Muscle layer of duodenum (tissue), 2 donors: ENCODE data around the gene ECHDC3.
"Not testable (repeated sequence)": the region's sequence is repeated elsewhere in the genome, so short reads cannot be mapped to it uniquely, and the experiment has no call there.

ENCODE experiments used
- H3K27ac ChIP-seq: one replicate; pipeline ENCODE4 v1.7.0; 2013; ENCODE audit warnings: mild to moderate bottlenecking, low read length
- H3K27me3 ChIP-seq: one replicate; pipeline ENCODE4 v1.7.0; 2013; ENCODE audit warnings: low read depth, mild to moderate bottlenecking, control low read depth, low read length
- H3K36me3 ChIP-seq, 2 donors: one replicate each; pipeline ENCODE4 v1.7.0; 2013; ENCODE audit warnings: low read length in 2 of 2, control low read depth in 1 of 2, mild to moderate bottlenecking in 1 of 2; ENCODE audit not compliant: insufficient read depth in 2 of 2, control insufficient read depth in 1 of 2
- H3K4me1 ChIP-seq, 2 donors: one replicate each; pipeline ENCODE4 v1.7.0; 2013; ENCODE audit warnings: low read length in 2 of 2, mild to moderate bottlenecking in 2 of 2, control low read depth in 1 of 2, moderate library complexity in 1 of 2; ENCODE audit not compliant: insufficient read depth in 2 of 2, control insufficient read depth in 1 of 2
- H3K4me3 ChIP-seq, 2 donors: one replicate each; pipeline ENCODE4 v1.7.0; 2013; ENCODE audit warnings: low read length in 2 of 2, low read depth in 1 of 2, mild to moderate bottlenecking in 1 of 2
- H3K9me3 ChIP-seq, 2 donors: one replicate each; pipeline ENCODE4 v1.7.0; 2013; ENCODE audit warnings: low read length in 2 of 2, control low read depth in 1 of 2, mild to moderate bottlenecking in 1 of 2; ENCODE audit not compliant: control insufficient read depth in 1 of 2
- donor health status: healthy.

Gene ECHDC3

GRCh38 chr10:11719496-11720259, 22.5 kb upstream of the ECHDC3 start:
- no peak overlapping the region for H3K4me3 ChIP-seq
- no peaks in the 10 kb centered on the region for H3K36me3 ChIP-seq
- H3K27ac ChIP-seq: no peak overlapping the region
- H3K27me3 ChIP-seq: no peaks in the 10 kb centered on the region
- H3K4me1 ChIP-seq: no peaks in the 10 kb centered on the region
- peaks cover 0 to 11% of the 10 kb centered on the region in 2 donors for H3K9me3 ChIP-seq

- no peak overlapping the region for H3K27ac ChIP-seq
- H3K27me3 ChIP-seq: no peaks in the 10 kb centered on the region
- H3K4me3 ChIP-seq: no peak overlapping the region
- no peaks in the 10 kb centered on the region for H3K4me1 ChIP-seq
- peaks cover 0 to 11% of the 10 kb centered on the region in 2 donors for H3K9me3 ChIP-seq
- H3K36me3 ChIP-seq: no peaks in the 10 kb centered on the region
Observed at GRCh38 chr10:11720260-11720741, 21.9 kb upstream of the ECHDC3 start.

GRCh38 chr10:11721806-11722205, 20.4 kb upstream of the ECHDC3 start:
- Histone ChIP-seq H3K27ac (no peak overlapping the region), H3K4me3 (no peak overlapping the region), H3K9me3 (peaks cover 0 to 3% of the 10 kb centered on the region in 2 donors), H3K4me1 (no peaks in the 10 kb centered on the region), H3K27me3 (no peaks in the 10 kb centered on the region), H3K36me3 (no peaks in the 10 kb centered on the region)

GRCh38 chr10:11723359-11723758, 18.8 kb upstream of the ECHDC3 start:
- no peak overlapping the region for H3K4me3 ChIP-seq
- H3K27me3 ChIP-seq: no peaks in the 10 kb centered on the region
- H3K9me3 ChIP-seq: no peaks in the 10 kb centered on the region
- H3K4me1 ChIP-seq: no peaks in the 10 kb centered on the region
- no peaks in the 10 kb centered on the region for H3K36me3 ChIP-seq
- H3K27ac ChIP-seq: no peak overlapping the region

- H3K4me1 ChIP-seq: no peaks in the 10 kb centered on the region
- H3K4me3 ChIP-seq: no peak overlapping the region
- H3K36me3 ChIP-seq: no peaks in the 10 kb centered on the region
- H3K27me3 ChIP-seq: no peaks in the 10 kb centered on the region
- peaks cover 0 to 5% of the 10 kb centered on the region in 2 donors for H3K9me3 ChIP-seq
- no peak overlapping the region for H3K27ac ChIP-seq
Observed at GRCh38 chr10:11724938-11725776, 17.0 kb upstream of the ECHDC3 start.

- H3K4me3 ChIP-seq: no peak overlapping the region
- H3K27ac ChIP-seq: no peak overlapping the region
- peaks cover 0 to 5% of the 10 kb centered on the region in 2 donors for H3K9me3 ChIP-seq
- no peaks in the 10 kb centered on the region for H3K36me3 ChIP-seq
- no peaks in the 10 kb centered on the region for H3K4me1 ChIP-seq
- no peaks in the 10 kb centered on the region for H3K27me3 ChIP-seq
Observed at GRCh38 chr10:11725912-11726311, 16.3 kb upstream of the ECHDC3 start.

GRCh38 chr10:11727563-11727962, 14.6 kb upstream of the ECHDC3 start:
- H3K27ac ChIP-seq: no peak overlapping the region
- H3K9me3 ChIP-seq: peaks cover 0 to 5% of the 10 kb centered on the region in 2 donors
- no peaks in the 10 kb centered on the region for H3K36me3 ChIP-seq
- H3K4me3 ChIP-seq: no peak overlapping the region
- no peaks in the 10 kb centered on the region for H3K4me1 ChIP-seq
- no peaks in the 10 kb centered on the region for H3K27me3 ChIP-seq

GRCh38 chr10:11728353-11728752, 13.8 kb upstream of the ECHDC3 start:
- H3K9me3 ChIP-seq: peaks cover 0 to 5% of the 10 kb centered on the region in 2 donors
- no peak overlapping the region for H3K27ac ChIP-seq
- H3K27me3 ChIP-seq: no peaks in the 10 kb centered on the region
- H3K4me3 ChIP-seq: no peak overlapping the region
- no peaks in the 10 kb centered on the region for H3K4me1 ChIP-seq
- no peaks in the 10 kb centered on the region for H3K36me3 ChIP-seq

GRCh38 chr10:11729790-11730315, 12.3 kb upstream of the ECHDC3 start:
- peaks cover 0 to 5% of the 10 kb centered on the region in 2 donors for H3K9me3 ChIP-seq
- H3K4me3 ChIP-seq: no peak overlapping the region
- no peak overlapping the region for H3K27ac ChIP-seq
- no peaks in the 10 kb centered on the region for H3K36me3 ChIP-seq
- no peaks in the 10 kb centered on the region for H3K4me1 ChIP-seq
- H3K27me3 ChIP-seq: no peaks in the 10 kb centered on the region

GRCh38 chr10:11730779-11731178, 11.4 kb upstream of the ECHDC3 start:
- Histone ChIP-seq H3K27ac (no peak overlapping the region), H3K27me3 (no peaks in the 10 kb centered on the region), H3K4me3 (no peak overlapping the region), H3K4me1 (no peaks in the 10 kb centered on the region), H3K9me3 (peaks cover 0 to 5% of the 10 kb centered on the region in 2 donors), H3K36me3 (no peaks in the 10 kb centered on the region)

GRCh38 chr10:11736767-11737166, 5.4 kb upstream of the ECHDC3 start:
- H3K36me3 ChIP-seq, H3K27me3 ChIP-seq, H3K4me1 ChIP-seq, H3K9me3 ChIP-seq, H3K27ac ChIP-seq, H3K4me3 ChIP-seq: not testable (repeated sequence)
